Hepatocyte (in vitro differentiated cells): Measurements from ENCODE around the gene ZNHIT2. TPM values are rescaled to one million over a fixed set of nuclear protein-coding genes. Genes with fewer than 3 reads are reported as not detected.
"Not testable (repeated sequence)": the region's sequence is repeated elsewhere in the genome, so short reads cannot be mapped to it uniquely, and the experiment has no call there.

Experiments
- DNase-seq: peaks from one replicate; pipeline ENCODE4 v3.0.0-alpha.2; 2016; ENCODE audit warnings: low spot score
- H2AFZ ChIP-seq: fragments of 200-600 bp; sonication (generic); 2 replicates; pipeline ENCODE4 v1.6.0; 2016; ENCODE audit warnings: antibody characterized with exemption, mild to moderate bottlenecking
- H3K27ac ChIP-seq: fragments of 200-600 bp; sonication (generic); 2 replicates; pipeline ENCODE4 v1.5.1; 2016; ENCODE audit warnings: mild to moderate bottlenecking
- H3K27me3 ChIP-seq: fragments of 200-600 bp; sonication (generic); 2 replicates; pipeline ENCODE4 v1.6.1; 2016
- H3K36me3 ChIP-seq: fragments of 200-600 bp; sonication (generic); replicated peaks from 2 replicates; pipeline ENCODE4 v1.5.1; 2016; ENCODE audit warnings: low read depth; ENCODE audit not compliant: insufficient read depth
- H3K4me1 ChIP-seq: fragments of 200-600 bp; sonication (generic); 2 replicates; pipeline ENCODE4 v1.5.1; 2016; ENCODE audit warnings: mild to moderate bottlenecking, moderate library complexity; ENCODE audit not compliant: insufficient read depth
- H3K4me2 ChIP-seq: fragments of 200-600 bp; sonication (generic); 2 replicates; pipeline ENCODE4 v1.6.0; 2016
- H3K4me3 ChIP-seq: fragments of 200-600 bp; sonication (generic); 2 replicates; pipeline ENCODE4 v1.5.1; 2016; ENCODE audit warnings: mild to moderate bottlenecking
- H3K79me2 ChIP-seq: fragments of 200-600 bp; sonication (generic); 2 replicates; pipeline ENCODE4 v1.6.0; 2017; ENCODE audit warnings: mild to moderate bottlenecking
- H3K9me2 ChIP-seq: fragments of 200-600 bp; sonication (generic); replicated peaks from 2 replicates; pipeline ENCODE4 v1.6.0; 2017; ENCODE audit warnings: mild to moderate bottlenecking; ENCODE audit not compliant: insufficient read depth
- H3K9me3 ChIP-seq: fragments of 200-600 bp; sonication (generic); 2 replicates; pipeline ENCODE4 v1.5.1; 2016; ENCODE audit warnings: low read depth, mild to moderate bottlenecking
- H4K20me1 ChIP-seq: fragments of 200-600 bp; sonication (generic); 2 replicates; pipeline ENCODE4 v1.6.0; 2016; ENCODE audit warnings: mild to moderate bottlenecking; ENCODE audit not compliant: insufficient read depth, poor library complexity, severe bottlenecking
- EZH2 ChIP-seq: fragments of 200-600 bp; sonication (generic); IDR thresholded peaks from 2 replicates; pipeline ENCODE4 v1.6.1; 2016; ENCODE audit warnings: antibody characterized with exemption, mild to moderate bottlenecking, borderline replicate concordance
- EZH2phosphoT487 ChIP-seq: fragments of 200-600 bp; sonication (generic); IDR thresholded peaks from one replicate; pipeline ENCODE4 v1.6.1; 2018; ENCODE audit warnings: antibody characterized with exemption, mild to moderate bottlenecking, low read depth, moderate library complexity; ENCODE audit not compliant: unreplicated experiment, severe bottlenecking
- WGBS: methylation state at CpG from one replicate; pipeline ENCODE4 v1.1.6; 2016; ENCODE audit warnings: low lambda C conversion rate; ENCODE audit errors: missing lambda C conversion rate; 5-methylcytosine and 5-hydroxymethylcytosine counted together
- polyA plus RNA-seq: library from polyadenylated mRNA; unstranded; fragments of >200 nt; fragmentation: Nextera tagmentation; extraction: Ambion mirVana; gene quantifications from 2 replicates; pipeline ENCODE4 v1.2.1, GENCODE V29; 2016
- total RNA-seq: library from RNA; depleted of rRNA; stranded (reverse); fragments of >200 nt; gene quantifications from 2 replicates; pipeline ENCODE4 v1.2.3, GENCODE V29; 2014
- TF ChIP-seq, protein P1 (sequence below): fragments of 200-600 bp; sonication (generic); IDR thresholded peaks from 2 replicates; pipeline ENCODE4 v1.5.1; 2016; ENCODE audit warnings: antibody characterized with exemption, mild to moderate bottlenecking; ENCODE audit not compliant: poor library complexity

ZNHIT2 gene
- total and polyA plus RNA-seq, 2 experiments from 2014 or later, result 13.5 to 23.7 TPM

DNA sequence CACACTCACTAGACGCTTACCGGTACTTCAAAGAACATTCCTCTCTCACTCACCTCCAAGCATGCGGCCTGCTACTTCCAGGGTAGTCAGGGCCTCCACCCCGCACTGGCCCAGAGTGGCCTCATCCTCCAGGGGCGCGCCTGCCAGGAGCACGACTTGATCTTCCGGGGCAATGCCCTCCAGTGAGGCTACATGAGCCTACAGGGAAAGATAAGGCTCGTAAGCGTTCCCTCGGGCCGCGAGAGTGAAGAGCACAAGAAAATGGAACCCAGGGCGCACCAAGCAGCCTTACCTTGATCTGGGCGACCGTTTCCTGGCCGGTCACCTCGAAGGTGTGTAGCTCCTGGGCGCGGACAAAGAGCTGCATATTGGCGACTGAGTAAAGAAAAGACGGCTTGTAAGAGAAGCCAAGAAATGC is 4.0 kb upstream of the ZNHIT2 start:
- peaks cover 17% of the 10 kb centered on the region for H3K4me1 ChIP-seq
- H2AFZ ChIP-seq, result no peak overlapping the region
- H3K36me3 ChIP-seq, result peaks cover 2% of the 10 kb centered on the region
- TF ChIP-seq EZH2 (no peak), EZH2phosphoT487 (no peak)
- TF ChIP-seq, protein P1, sequence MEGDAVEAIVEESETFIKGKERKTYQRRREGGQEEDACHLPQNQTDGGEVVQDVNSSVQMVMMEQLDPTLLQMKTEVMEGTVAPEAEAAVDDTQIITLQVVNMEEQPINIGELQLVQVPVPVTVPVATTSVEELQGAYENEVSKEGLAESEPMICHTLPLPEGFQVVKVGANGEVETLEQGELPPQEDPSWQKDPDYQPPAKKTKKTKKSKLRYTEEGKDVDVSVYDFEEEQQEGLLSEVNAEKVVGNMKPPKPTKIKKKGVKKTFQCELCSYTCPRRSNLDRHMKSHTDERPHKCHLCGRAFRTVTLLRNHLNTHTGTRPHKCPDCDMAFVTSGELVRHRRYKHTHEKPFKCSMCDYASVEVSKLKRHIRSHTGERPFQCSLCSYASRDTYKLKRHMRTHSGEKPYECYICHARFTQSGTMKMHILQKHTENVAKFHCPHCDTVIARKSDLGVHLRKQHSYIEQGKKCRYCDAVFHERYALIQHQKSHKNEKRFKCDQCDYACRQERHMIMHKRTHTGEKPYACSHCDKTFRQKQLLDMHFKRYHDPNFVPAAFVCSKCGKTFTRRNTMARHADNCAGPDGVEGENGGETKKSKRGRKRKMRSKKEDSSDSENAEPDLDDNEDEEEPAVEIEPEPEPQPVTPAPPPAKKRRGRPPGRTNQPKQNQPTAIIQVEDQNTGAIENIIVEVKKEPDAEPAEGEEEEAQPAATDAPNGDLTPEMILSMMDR, result no peak
- H3K9me2 ChIP-seq, result no peaks in the 10 kb centered on the region
- 3% methylated on average over 22 of the region's 22 CpGs for WGBS
- peak overlapping the region; percentile 93 for H3K27ac ChIP-seq
- no peaks in the 10 kb centered on the region for H4K20me1 ChIP-seq
- peaks cover 58% of the 10 kb centered on the region for H3K79me2 ChIP-seq
- no peaks in the 10 kb centered on the region for H3K9me3 ChIP-seq
- peak; percentile 72 for DNase-seq
- no peaks in the 10 kb centered on the region for H3K27me3 ChIP-seq
- peak overlapping the region; percentile 89 for H3K4me2 ChIP-seq
- H3K4me3 ChIP-seq, result peak overlapping the region; percentile 60

- TF ChIP-seq EZH2 (no peak), EZH2phosphoT487 (no peak)
- TF ChIP-seq, protein P1, result no peak
- Histone ChIP-seq H4K20me1 (no peaks in the 10 kb centered on the region), H3K9me3 (no peaks in the 10 kb centered on the region), H3K4me1 (peaks cover 23% of the 10 kb centered on the region), H3K27ac (peak overlapping the region; percentile 93), H2AFZ (no peak overlapping the region), H3K27me3 (no peaks in the 10 kb centered on the region), H3K4me3 (peak overlapping the region; percentile 60), H3K79me2 (peaks cover 64% of the 10 kb centered on the region), H3K4me2 (peak overlapping the region; percentile 89), H3K36me3 (peaks cover 2% of the 10 kb centered on the region), H3K9me2 (no peaks in the 10 kb centered on the region)
- WGBS, result 90% methylated on average over 3 of the region's 3 CpGs
- DNase-seq, result no peak
Measured at GRCh38 chr11:65120831-65121230, 3.3 kb upstream of the ZNHIT2 start.

DNA sequence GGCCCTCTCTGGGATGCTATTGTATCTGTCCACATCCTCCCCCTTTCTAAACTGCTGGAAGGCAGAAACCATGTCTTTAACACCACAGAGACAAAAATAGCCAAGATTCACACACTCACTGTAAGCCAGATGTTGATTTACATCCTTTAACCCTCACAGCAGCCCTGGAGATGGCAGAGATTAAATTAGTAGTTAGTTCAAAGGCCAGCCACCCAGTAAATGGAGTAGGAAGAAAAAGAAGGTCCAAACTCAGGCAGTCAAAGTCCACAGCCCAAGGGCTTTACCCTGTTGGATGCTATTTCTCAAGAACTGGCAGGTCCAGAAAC is 2.1 kb upstream of the ZNHIT2 start:
- no peak for TF ChIP-seq EZH2phosphoT487
- TF ChIP-seq, protein P1, result no peak
- TF ChIP-seq EZH2, result no peak
- Histone ChIP-seq H3K27me3 (no peaks in the 10 kb centered on the region), H4K20me1 (no peaks in the 10 kb centered on the region), H3K79me2 (peaks cover 68% of the 10 kb centered on the region), H3K9me2 (no peaks in the 10 kb centered on the region), H2AFZ (no peak overlapping the region), H3K9me3 (no peaks in the 10 kb centered on the region), H3K36me3 (peaks cover 2% of the 10 kb centered on the region), H3K4me2 (no peak overlapping the region), H3K4me1 (peaks cover 23% of the 10 kb centered on the region), H3K4me3 (no peak overlapping the region), H3K27ac (peak overlapping the region; percentile 14)
- no peak for DNase-seq

GRCh38 chr11:65118891-65119669 is 1.6 kb upstream of the ZNHIT2 start:
- not testable (repeated sequence) for H3K9me3 ChIP-seq, H3K4me2 ChIP-seq, H2AFZ ChIP-seq, H3K4me3 ChIP-seq, H3K27me3 ChIP-seq, DNase-seq, H3K9me2 ChIP-seq, H3K36me3 ChIP-seq, H4K20me1 ChIP-seq
- 95% methylated on average over 18 of the region's 18 CpGs for WGBS
- Histone ChIP-seq H3K27ac (peak overlapping the region; percentile 14), H3K4me1 (peaks cover 23% of the 10 kb centered on the region), H3K79me2 (peaks cover 68% of the 10 kb centered on the region)
